Measurements from ENCODE around the gene PRRC2C. TPM values are rescaled to one million over a fixed set of nuclear protein-coding genes. Genes with fewer than 3 reads are reported as not detected.

PRRC2C gene
- total and polyA plus RNA-seq, 2 experiments from 2014 or later = 186 to 368 TPM

GRCh38 chr1:171500803-171501202 lies 15.5 kb downstream of the PRRC2C start:
- Histone ChIP-seq H2AFZ (no peak overlapping the region), H3K79me2 (replicated peaks; ENCODE audit: insufficient read depth) (peaks cover 100% of the 10 kb centered on the region), H4K20me1 (replicated peaks; ENCODE audit: insufficient read depth) (peaks cover 80% of the 10 kb centered on the region), H3K27me3 (ENCODE audit: insufficient read depth) (no peaks in the 10 kb centered on the region), H3K4me3 (no peak overlapping the region), H3K4me2 (no peak overlapping the region), H3K9me2 (ENCODE audit: insufficient read depth) (no peaks in the 10 kb centered on the region), H3K4me1 (ENCODE audit: insufficient read depth) (peaks cover 27% of the 10 kb centered on the region), H3K27ac (ENCODE audit: low read depth) (no peak overlapping the region; the same call in 1 of the 2 replicates), H3F3A (replicated peaks; ENCODE audit: low read depth) (no peaks in the 10 kb centered on the region), H3K36me3 (ENCODE audit: insufficient read depth) (no peaks in the 10 kb centered on the region)
- Mint-ChIP-seq H3K9me3 (no peaks in the 10 kb centered on the region; the same call in 2 of the 3 replicates), H3K27me3 (ENCODE audit: insufficient read depth, low read depth, poor library complexity) (no peaks in the 10 kb centered on the region), H3K4me1 (peaks cover 32% of the 10 kb centered on the region), H3K36me3 (ENCODE audit: low read depth) (peaks cover 14% of the 10 kb centered on the region; the same call in 2 of the 3 replicates), H3K4me3 (no peak overlapping the region), H3K27ac (no peak overlapping the region; the same call in 1 of the 2 replicates)
- no peak for DNase-seq (ENCODE audit: low spot score)
- TF ChIP-seq EZH2 (IDR thresholded peaks at IDR 0.05; ENCODE audit: low read depth, unreplicated experiment) = no peak
- no peak for TF ChIP-seq CREB1 (CRISPR knock-in tag; IDR thresholded peaks at IDR 0.05; ENCODE audit: low read depth)
- TF ChIP-seq POLR2AphosphoS5 (IDR thresholded peaks at IDR 0.05; ENCODE audit: low read depth) = no peak
- no peak for TF ChIP-seq NANOG (IDR thresholded peaks at IDR 0.05; ENCODE audit: borderline replicate concordance)
- TF ChIP-seq ZNF462 (CRISPR knock-in tag; IDR thresholded peaks at IDR 0.05) = no peak
- no peak for TF ChIP-seq REST (IDR thresholded peaks at IDR 0.05; ENCODE audit: unreplicated experiment)
- TF ChIP-seq ZNF331 (CRISPR knock-in tag; IDR thresholded peaks at IDR 0.05; ENCODE audit: low read depth) = no peak
- ATAC-seq = no peak
